KBM-7 (cell line): ENCODE results near the gene UNC13B.

Experiments used
- DNase-seq: peaks from one replicate; pipeline ENCODE4 v3.0.0-alpha.2; 2015
- in situ Hi-C: fragments of 300-500 bp; cut with MboI; formaldehyde crosslinking; loops from 2 replicates; pipeline ENCODE4 v1.14.3; 2020; ENCODE audit warnings: low sequenced_read_pairs, low pct_unique_long_range_greater_than_20kb, mixed read lengths

UNC13B gene

GRCh38 chr9:35294556-35294955, 132.7 kb downstream of the UNC13B start:
- DNase-seq: no peak
- in situ Hi-C loops: no loop called here

GRCh38 chr9:35295369-35296036, 133.7 kb downstream of the UNC13B start:
- DNase-seq: no peak
- in situ Hi-C loops: no loop called here

- in situ Hi-C loops: no loop called here
Observed at GRCh38 chr9:35303567-35303966, 141.8 kb downstream of the UNC13B start.

GRCh38 chr9:35306283-35306682, 144.5 kb downstream of the UNC13B start:
- no peak for DNase-seq
- in situ Hi-C loops: no loop called here

More at GRCh38 chr9:35303567-35303966, 141.8 kb downstream of the UNC13B start:
- DNase-seq: no peak

GRCh38 chr9:35308316-35308715, 146.5 kb downstream of the UNC13B start:
- in situ Hi-C loops: no loop called here
- DNase-seq: no peak

GRCh38 chr9:35311891-35312639, 150.3 kb downstream of the UNC13B start:
- DNase-seq: no peak
- in situ Hi-C loops: no loop called here

GRCh38 chr9:35313460-35313859, 151.7 kb downstream of the UNC13B start:
- no peak for DNase-seq

GRCh38 chr9:35313916-35314315, 152.1 kb downstream of the UNC13B start:
- no peak for DNase-seq
- in situ Hi-C loops: no loop called here

More at GRCh38 chr9:35313460-35313859, 151.7 kb downstream of the UNC13B start:
- in situ Hi-C loops: no loop called here

- DNase-seq: no peak
- in situ Hi-C loops: no loop called here
Observed at GRCh38 chr9:35318741-35319140, 156.9 kb downstream of the UNC13B start.

GRCh38 chr9:35322075-35322885, 160.5 kb downstream of the UNC13B start:
- DNase-seq: no peak
- in situ Hi-C loops: no loop called here

GRCh38 chr9:35324966-35325365, 163.2 kb downstream of the UNC13B start:
- no peak for DNase-seq
- in situ Hi-C loops: no loop called here

- in situ Hi-C loops: no loop called here
- no peak for DNase-seq
Observed at GRCh38 chr9:35333551-35333950, 171.7 kb downstream of the UNC13B start.

- no peak for DNase-seq
- in situ Hi-C loops: no loop called here
Observed at GRCh38 chr9:35335164-35335563, 173.4 kb downstream of the UNC13B start.

- in situ Hi-C loops: no loop called here
- DNase-seq: no peak
Observed at GRCh38 chr9:35338086-35338485, 176.3 kb downstream of the UNC13B start.

- no peak for DNase-seq
- in situ Hi-C loops: no loop called here
Observed at GRCh38 chr9:35338561-35339274, 176.9 kb downstream of the UNC13B start.

GRCh38 chr9:35340046-35340445, 178.2 kb downstream of the UNC13B start:
- no peak for DNase-seq
- in situ Hi-C loops: no loop called here

GRCh38 chr9:35341021-35341420, 179.2 kb downstream of the UNC13B start:
- peak; percentile 31 for DNase-seq
- in situ Hi-C loops: no loop called here

GRCh38 chr9:35341585-35341984, 179.8 kb downstream of the UNC13B start:
- in situ Hi-C loops: no loop called here
- DNase-seq: peak; percentile 83

GRCh38 chr9:35342221-35342958, 180.6 kb downstream of the UNC13B start:
- in situ Hi-C loops: no loop called here
- peak; percentile 16 for DNase-seq
